Neural progenitor cell (in vitro differentiated cells): Measurements from ENCODE around the gene CCDC88A.

Source experiments
- CTCF ChIP-seq: fragments of 200-600 bp; sonication (generic); IDR thresholded peaks from 2 replicates; pipeline ENCODE4 v1.5.1; 2017; ENCODE audit warnings: antibody characterized with exemption, mild to moderate bottlenecking
- EZH2 ChIP-seq: fragments of 200-600 bp; sonication (generic); IDR thresholded peaks from 2 replicates; pipeline ENCODE4 v1.6.1; 2017; ENCODE audit warnings: antibody characterized with exemption, mild to moderate bottlenecking, moderate library complexity
- EZH2phosphoT487 ChIP-seq: fragments of 200-600 bp; sonication (generic); IDR thresholded peaks from 2 replicates; pipeline ENCODE4 v1.6.1; 2017; ENCODE audit warnings: antibody characterized with exemption

- TF ChIP-seq CTCF: no peak
- TF ChIP-seq EZH2phosphoT487: no peak
- no peak for TF ChIP-seq EZH2
These were observed 88.9 kb downstream of the CCDC88A start for GRCh38 chr2:55330541-55331297.
